ENCODE measurements around the gene ASRGL1. TPM values are rescaled to one million over a fixed set of nuclear protein-coding genes. Genes with fewer than 3 reads are reported as not detected.

ASRGL1 gene
- total RNA-seq, 4 donors from 2014 or later, result 0.38 to 12.6 (median 2.8) TPM

DNA sequence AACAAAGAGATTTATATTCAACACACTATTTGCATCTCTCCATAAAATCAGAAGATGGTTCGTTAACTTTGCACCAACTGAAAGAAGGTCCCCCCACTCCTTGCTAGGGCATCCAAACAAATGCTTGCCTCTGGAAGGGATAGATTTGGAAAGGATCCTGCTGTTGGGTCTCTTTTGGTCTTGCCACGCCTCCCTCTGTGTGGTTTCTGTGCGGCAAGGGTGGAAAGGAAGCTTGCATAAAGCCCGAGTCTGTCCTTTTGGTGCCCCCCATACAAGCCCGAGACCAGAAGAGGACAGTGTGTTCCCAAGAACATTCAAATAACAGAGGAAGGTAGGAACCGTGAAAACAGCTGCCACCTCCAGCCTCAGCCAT, 96.6 kb downstream of the ASRGL1 start:
- intact Hi-C loops (cut with DNase I; ENCODE audit: low total_unique reads), result no loop called here
- WGBS, 2 donors, result 53 to 72% methylated on average over 6 of the region's 6 CpGs
- H3K4me3 ChIP-seq (ENCODE audit: low read depth, poor library complexity, severe bottlenecking), result no peak overlapping the region
- TF ChIP-seq POLR2A (IDR thresholded peaks at IDR 0.05), result no peak
- TF ChIP-seq, protein P1, sequence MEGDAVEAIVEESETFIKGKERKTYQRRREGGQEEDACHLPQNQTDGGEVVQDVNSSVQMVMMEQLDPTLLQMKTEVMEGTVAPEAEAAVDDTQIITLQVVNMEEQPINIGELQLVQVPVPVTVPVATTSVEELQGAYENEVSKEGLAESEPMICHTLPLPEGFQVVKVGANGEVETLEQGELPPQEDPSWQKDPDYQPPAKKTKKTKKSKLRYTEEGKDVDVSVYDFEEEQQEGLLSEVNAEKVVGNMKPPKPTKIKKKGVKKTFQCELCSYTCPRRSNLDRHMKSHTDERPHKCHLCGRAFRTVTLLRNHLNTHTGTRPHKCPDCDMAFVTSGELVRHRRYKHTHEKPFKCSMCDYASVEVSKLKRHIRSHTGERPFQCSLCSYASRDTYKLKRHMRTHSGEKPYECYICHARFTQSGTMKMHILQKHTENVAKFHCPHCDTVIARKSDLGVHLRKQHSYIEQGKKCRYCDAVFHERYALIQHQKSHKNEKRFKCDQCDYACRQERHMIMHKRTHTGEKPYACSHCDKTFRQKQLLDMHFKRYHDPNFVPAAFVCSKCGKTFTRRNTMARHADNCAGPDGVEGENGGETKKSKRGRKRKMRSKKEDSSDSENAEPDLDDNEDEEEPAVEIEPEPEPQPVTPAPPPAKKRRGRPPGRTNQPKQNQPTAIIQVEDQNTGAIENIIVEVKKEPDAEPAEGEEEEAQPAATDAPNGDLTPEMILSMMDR (IDR thresholded peaks at IDR 0.05), result no peak
- DNase-seq (ENCODE audit: low spot score in 2 of 2), result peak in 1 of 2 donors; percentile 43

- no peak for TF ChIP-seq POLR2A (IDR thresholded peaks at IDR 0.05)
- 56 to 58% methylated on average over 5 of the region's 5 CpGs for WGBS, 2 donors
- intact Hi-C loops (cut with DNase I; ENCODE audit: low total_unique reads), result no loop called here
- DNase-seq (ENCODE audit: low spot score in 2 of 2), result no peak
- H3K4me3 ChIP-seq (ENCODE audit: low read depth, poor library complexity, severe bottlenecking), result no peak overlapping the region
Observed at GRCh38 chr11:62435846-62436660, 98.8 kb downstream of the ASRGL1 start.

- no peak overlapping the region for H3K4me3 ChIP-seq (ENCODE audit: low read depth, poor library complexity, severe bottlenecking)
- 92 to 100% methylated on average over 1 of the region's 1 CpG for WGBS, 2 donors
- intact Hi-C loops (cut with DNase I; ENCODE audit: low total_unique reads), result no loop called here
- DNase-seq (ENCODE audit: low spot score in 2 of 2), result no peak
- no peak for TF ChIP-seq POLR2A (IDR thresholded peaks at IDR 0.05)
Observed at GRCh38 chr11:62437616-62438015, 100.4 kb downstream of the ASRGL1 start.

GRCh38 chr11:62438641-62439040, 101.4 kb downstream of the ASRGL1 start:
- WGBS, 2 donors, result 84 to 86% methylated on average over 4 of the region's 4 CpGs
- H3K4me3 ChIP-seq (ENCODE audit: low read depth, poor library complexity, severe bottlenecking), result no peak overlapping the region
- intact Hi-C loops (cut with DNase I; ENCODE audit: low total_unique reads), result no loop called here
- no peak for DNase-seq (ENCODE audit: low spot score in 2 of 2)
- TF ChIP-seq, protein P1 (IDR thresholded peaks at IDR 0.05), result no peak
- no peak for TF ChIP-seq POLR2A (IDR thresholded peaks at IDR 0.05)

DNA sequence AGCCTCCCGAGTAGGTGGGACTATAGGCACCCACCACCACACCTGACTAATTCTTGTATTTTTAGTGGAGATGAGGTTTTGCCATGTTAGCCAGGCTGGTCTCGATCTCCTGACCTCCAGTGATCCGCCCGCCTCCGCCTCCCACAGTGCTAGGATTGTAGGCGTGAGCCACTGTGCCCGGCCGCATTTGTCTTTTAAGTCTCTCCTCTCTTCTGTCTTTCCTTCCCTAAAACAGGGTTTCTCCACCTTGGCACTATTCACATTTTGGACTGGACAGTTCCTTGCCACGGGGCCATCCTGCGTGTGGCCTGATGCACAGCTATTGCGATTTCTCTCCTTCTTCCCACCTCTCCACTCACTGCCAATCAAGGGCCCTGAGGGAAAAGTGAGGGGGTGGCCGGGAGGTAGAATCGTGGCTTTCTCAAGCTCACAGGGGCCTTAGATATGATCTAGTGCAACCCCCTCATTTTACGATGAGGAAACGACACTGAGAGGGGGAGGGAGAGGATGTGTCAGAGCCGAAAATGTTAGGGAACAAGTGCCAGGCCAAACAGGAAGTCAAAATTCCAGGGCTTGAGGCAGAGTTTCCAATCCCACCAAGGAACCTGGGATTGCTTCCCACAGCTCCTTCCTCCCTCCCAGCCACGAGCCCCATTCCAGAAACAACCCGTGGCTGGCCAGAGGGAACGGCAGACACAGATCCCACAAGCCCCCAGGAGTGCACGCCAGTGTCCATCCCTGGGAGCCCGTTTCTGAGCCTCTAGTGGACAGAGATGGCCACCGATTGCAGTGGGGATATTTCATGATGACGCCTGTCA, 102.7 kb downstream of the ASRGL1 start:
- peak; percentile 56 to 89 for DNase-seq (ENCODE audit: low spot score in 2 of 2)
- TF ChIP-seq, protein P1 (IDR thresholded peaks at IDR 0.05), result no peak
- no peak for TF ChIP-seq POLR2A (IDR thresholded peaks at IDR 0.05)
- intact Hi-C loops (cut with DNase I; ENCODE audit: low total_unique reads), result no loop called here
- no peak overlapping the region for H3K4me3 ChIP-seq (ENCODE audit: low read depth, poor library complexity, severe bottlenecking)
- 34 to 42% methylated on average over 23 of the region's 23 CpGs for WGBS, 2 donors

Other genes with a start within 250 kb of the ASRGL1 start
- gene INCENP, start 213.4 kb upstream of the ASRGL1 start, total RNA-seq, result 10 to 100 TPM; 17.5 to 30.7 (median 26.4) TPM
- not detected for gene SCGB1D1, start 147.2 kb upstream of the ASRGL1 start, total RNA-seq
- gene SCGB2A1, start 128.8 kb upstream of the ASRGL1 start, total RNA-seq, result 10 to 100 TPM in 1 of 4 donors, 1 to 10 TPM in 3; 4.6 to 14.4 (median 5.7) TPM
- 1,000 to 10,000 TPM in 1 of 4 donors, 100 to 1,000 TPM in 3; 100 to 1,012 (median 470) TPM for gene SCGB1D2, start 95.2 kb upstream of the ASRGL1 start, total RNA-seq
- gene SCGB2A2, start 67.3 kb upstream of the ASRGL1 start, total RNA-seq, result 1,000 to 10,000 TPM in 2 of 4 donors, 100 to 1,000 TPM in 2; 410 to 1,440 (median 953) TPM
- gene SCGB1D4, start 38.4 kb upstream of the ASRGL1 start, total RNA-seq, result not detected
- gene SCGB1A1, start 81.6 kb downstream of the ASRGL1 start, total RNA-seq, result not detected
- 1,000 to 10,000 TPM; 1,345 to 1,611 (median 1,532) TPM for gene AHNAK, start 209.4 kb downstream of the ASRGL1 start, total RNA-seq
- gene EEF1G, start 236.4 kb downstream of the ASRGL1 start, total RNA-seq, result 1,000 to 10,000 TPM; 2,343 to 3,224 (median 2,571) TPM